Stimulated activated CD4-positive, alpha-beta T cell treated with anti-CD3 and anti-CD28 coated beads, Interleukin-1b, Interleukin-23, amount 100 ng/mL, for 1 hour (primary cell): Measurements from ENCODE around the gene TRAPPC12.
"Not testable (repeated sequence)": the region's sequence is repeated elsewhere in the genome, so short reads cannot be mapped to it uniquely, and the experiment has no call there.

Experiments used
- DNase-seq, 2 donors: peaks; one replicate each; pipeline ENCODE4 v3.0.0-alpha.2; 2020; ENCODE audit warnings: low read depth in 2 of 2

Gene TRAPPC12

DNA sequence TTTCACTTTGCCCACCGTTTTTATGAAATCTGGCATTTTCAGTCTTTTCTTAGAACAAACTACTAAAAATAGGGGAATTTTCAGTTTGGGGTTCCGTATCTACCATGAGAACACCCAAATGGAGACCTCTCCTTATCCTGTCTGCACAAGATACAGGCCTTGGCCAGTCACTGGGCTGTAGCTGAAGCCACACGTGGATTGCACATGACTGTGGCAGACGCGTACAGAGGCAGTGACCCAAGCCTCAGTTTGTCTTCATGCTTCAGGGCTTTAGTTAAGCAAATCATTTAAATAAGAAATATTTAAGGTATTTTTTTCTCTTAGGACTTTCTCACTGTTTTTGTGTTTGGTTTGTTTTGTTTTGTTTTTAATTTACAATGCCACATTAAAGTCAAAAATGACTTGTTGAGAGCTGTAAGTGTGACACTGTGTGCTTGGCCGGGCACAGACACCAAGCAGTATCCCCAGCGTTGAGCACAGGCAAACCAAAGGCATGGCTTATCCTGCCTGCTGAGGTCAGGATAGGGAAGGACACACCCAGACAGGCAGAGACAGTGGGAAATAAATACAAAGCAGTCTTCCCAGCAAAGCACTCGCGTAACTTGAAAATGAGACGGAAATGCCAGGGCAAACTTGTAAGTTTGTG lies 53.3 kb downstream of the TRAPPC12 start:
- no peak for DNase-seq

GRCh38 chr2:3433339-3433699 lies 53.8 kb downstream of the TRAPPC12 start:
- DNase-seq: no peak

GRCh38 chr2:3433776-3434400 lies 54.4 kb downstream of the TRAPPC12 start:
- DNase-seq: no peak

- no peak for DNase-seq
These were observed 55.2 kb downstream of the TRAPPC12 start for GRCh38 chr2:3434654-3435053.

- no peak for DNase-seq
These were observed 56.0 kb downstream of the TRAPPC12 start for GRCh38 chr2:3435445-3435844.

DNA sequence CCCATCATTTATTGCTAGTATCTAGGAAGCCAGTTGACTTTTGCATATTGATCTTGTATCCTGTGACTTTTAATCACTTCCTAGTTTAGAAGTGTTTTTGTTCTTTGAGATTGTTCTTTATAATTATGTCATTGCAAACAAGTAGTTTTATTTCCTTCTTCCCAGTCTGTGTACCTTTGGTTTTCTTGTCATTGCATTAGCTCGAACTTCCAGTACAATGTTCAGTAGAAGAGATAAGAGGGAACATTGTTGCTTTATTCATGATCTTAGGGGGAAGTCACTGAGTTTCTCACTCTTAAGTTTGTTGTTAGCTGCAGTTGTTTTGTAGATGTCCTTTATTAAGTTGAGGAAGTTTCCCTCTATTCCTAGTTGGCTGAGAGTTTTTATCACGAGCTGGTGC lies 61.0 kb downstream of the TRAPPC12 start:
- DNase-seq: no peak

DNA sequence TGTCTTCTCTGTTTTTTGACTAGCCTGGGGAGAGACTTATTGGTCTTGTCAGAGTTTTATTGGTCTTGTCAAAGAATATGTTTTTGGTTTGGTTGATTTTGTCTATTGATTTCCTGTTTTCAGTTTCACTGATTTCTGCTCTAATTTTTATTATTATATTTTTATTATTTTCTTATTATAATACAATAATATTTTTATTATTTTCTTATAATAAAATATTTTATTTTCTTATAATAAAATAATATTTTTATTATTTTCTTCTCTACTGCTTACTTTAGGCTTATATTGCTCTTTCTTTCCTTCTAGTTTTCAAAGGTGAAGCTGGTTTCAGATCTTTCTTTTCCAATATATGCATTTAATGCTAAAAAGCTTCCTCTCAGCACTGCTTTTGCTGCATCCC lies 62.0 kb downstream of the TRAPPC12 start:
- no peak for DNase-seq

GRCh38 chr2:3442185-3442584 lies 62.7 kb downstream of the TRAPPC12 start:
- no peak for DNase-seq

DNA sequence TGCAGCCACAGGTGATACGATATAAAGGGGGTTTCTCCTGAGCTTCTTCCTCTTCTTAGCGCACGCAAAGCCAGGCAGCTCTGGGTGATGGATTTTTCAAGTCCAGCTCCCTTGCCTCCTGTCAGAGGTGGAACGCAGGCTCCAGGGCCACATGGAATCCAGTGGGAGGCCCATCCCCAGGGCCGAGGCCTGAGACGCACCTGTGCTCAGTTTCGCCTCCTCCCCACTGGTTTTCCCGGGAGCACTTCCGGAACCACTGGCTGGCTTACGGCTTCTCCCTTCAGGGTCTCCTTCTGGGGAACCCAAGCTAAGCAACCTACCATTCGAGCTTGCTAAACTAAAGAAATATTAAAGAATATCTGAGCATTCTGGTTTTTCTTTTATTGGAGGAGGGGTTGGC lies 63.6 kb downstream of the TRAPPC12 start:
- no peak for DNase-seq

GRCh38 chr2:3443506-3444084 lies 64.1 kb downstream of the TRAPPC12 start:
- no peak for DNase-seq

GRCh38 chr2:3445891-3446290 lies 66.4 kb downstream of the TRAPPC12 start:
- no peak for DNase-seq

- DNase-seq: no peak
These were observed 66.9 kb downstream of the TRAPPC12 start for GRCh38 chr2:3446381-3446780.

- not testable (repeated sequence) for DNase-seq
These were observed 67.7 kb downstream of the TRAPPC12 start for GRCh38 chr2:3447186-3447585.

GRCh38 chr2:3447789-3448317 lies 68.4 kb downstream of the TRAPPC12 start:
- no peak for DNase-seq

- not testable (repeated sequence) for DNase-seq
These were observed 69.0 kb downstream of the TRAPPC12 start for GRCh38 chr2:3448441-3448911.

- DNase-seq: no peak
These were observed 69.6 kb downstream of the TRAPPC12 start for GRCh38 chr2:3449086-3449485.

DNA sequence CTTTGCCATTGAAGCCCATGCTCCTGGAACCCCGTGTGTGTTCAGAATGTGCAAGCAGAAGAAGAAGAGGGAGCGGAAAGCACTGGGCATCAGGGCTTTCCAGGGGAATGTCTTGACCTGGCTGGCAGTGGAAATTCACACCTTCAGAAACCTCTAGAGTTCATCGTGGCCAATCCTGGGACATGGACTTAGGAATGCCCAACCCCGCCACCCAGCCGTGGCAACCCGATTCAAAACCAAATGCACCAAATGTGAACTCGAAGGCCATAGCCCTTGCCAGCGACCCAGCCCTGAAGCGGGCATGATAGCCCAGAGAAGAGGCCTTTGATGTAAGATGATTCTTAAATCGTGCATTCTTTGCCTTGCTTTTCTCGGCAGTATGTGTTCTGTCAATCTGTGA lies 70.4 kb downstream of the TRAPPC12 start:
- no peak for DNase-seq

DNA sequence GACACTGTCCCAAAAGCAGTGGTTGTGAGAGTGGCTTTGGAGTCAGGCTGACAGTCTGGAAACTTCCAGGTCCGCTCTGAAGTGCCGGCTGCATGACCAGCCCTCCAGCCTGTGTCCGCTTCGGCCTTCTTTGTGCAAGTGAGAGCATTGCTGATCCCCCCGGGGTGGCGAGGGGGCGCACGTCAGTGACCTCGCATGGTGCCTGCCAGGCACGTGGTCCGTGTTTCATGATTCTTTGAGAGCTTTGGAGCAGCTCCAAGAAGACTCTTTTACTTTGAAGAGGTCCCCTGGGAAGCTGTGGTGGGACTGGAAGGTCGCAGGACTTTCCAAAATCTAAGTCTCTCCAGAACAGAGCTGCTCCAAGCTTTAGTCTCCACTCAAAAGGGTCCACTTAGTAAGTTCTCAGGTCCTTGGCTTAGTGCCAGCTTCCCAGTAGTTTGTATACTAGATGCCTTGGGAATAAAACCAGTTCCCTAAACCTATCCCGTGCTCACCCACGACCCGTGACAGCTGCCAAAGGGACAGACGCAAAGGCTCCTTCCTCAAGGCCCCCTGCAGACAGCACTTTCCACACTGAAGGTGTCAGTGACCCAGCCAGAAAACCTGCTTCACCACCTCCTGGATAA lies 71.0 kb downstream of the TRAPPC12 start:
- DNase-seq: no peak

DNA sequence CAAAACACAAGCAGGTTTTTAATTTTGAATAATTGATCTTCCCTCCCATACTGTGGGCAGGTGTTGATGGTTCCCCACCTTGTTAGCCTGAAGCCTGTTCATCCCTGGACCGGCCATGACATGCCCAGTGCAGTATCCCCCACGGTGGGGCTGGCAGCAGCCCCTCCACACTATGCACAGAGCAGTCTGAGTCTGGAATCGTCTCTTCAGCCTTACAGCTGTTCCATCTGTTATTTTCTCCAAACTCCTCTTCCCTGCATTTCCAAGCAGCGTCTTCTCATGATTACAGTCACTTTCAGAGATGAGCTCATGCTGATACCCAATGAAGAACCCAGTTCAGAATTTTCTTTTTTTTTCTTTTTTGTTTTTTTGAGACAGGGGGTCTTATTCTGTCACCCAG lies 71.7 kb downstream of the TRAPPC12 start:
- no peak for DNase-seq

DNA sequence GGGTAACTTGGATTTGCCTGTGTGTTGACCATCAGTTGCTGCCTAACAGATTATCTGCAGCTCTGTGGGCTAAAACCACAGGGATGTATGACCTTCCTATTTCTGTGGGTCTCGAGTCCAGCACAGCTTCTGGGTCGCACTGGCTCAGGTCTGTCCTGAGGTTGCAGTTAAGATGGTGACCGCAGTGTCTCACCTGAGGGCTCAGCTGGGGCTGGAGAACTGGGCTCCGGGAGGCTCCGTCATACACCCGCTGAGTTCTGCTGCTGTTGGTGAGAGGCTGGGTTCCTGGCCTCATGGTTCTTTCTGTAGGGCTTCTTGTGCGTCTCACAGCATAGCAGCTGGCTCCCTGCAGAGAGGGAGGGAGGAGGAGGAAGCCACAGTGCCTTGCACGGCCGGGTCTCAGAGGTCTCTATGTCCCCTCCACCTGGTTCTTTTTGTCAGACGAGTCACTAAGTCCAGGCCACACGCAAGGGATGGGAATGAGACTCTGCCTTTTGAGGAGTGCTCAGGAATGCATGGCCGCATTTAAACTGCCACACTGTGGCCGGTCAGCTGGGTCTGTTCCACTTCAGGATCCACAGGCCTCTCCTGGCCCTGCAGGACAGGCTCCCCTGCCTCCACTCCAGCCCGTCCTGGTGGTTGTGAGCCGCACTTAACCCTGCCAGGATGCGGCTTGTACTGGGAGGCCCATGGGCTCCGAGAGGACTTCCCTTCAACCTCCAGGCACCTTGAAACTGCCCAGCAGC lies 72.6 kb downstream of the TRAPPC12 start:
- DNase-seq: no peak

- no peak for DNase-seq
These were observed 73.9 kb downstream of the TRAPPC12 start for GRCh38 chr2:3453190-3453999.
